ENCODE data around the gene CHTOP.

DNA sequence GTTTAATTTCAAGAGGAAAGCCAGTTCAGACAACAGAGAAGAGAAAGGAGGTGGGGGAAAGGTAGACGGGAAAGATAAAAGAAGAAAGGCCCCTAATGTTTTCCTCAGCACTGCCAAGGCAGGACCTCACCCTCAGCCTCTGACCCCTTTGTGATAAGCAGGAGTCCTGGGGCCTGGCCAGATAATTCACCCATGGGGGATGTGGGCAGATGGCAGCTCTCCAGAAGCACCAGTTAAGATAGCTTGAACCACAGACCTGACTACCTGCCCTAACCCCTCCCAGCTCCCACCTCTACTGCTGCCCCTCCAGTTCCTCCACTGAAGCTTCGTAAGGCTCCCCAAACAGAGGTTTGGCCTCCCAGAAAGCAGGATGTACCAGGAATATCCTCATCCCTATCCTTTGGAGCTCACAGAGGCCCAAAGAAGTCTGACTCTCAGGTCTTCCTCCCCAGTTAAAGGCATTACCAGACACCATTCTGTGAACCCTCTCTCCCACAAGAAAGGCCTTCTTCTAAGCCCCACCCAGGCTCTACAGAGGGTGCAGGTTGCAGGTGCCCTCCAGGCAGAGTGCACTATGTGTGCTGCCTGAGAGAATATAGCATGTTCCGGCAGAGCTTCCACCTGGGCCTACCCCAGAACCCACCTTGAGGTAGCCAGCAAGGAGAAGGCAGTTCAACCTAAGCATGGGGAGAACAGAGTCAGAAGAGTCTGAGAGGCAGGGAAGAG lies 15.4 kb downstream of the CHTOP start:
- TF ChIP-seq EZH2 (IDR thresholded peaks at IDR 0.05; ENCODE audit: insufficient read depth, poor library complexity, severe bottlenecking) (no peak), EZH2phosphoT487 (IDR thresholded peaks at IDR 0.05; ENCODE audit: insufficient read depth, low read depth) (no peak)

Data from GM23248 (cell line).